ENCODE data around the gene TPGS2.
"Not testable (repeated sequence)": the region's sequence is repeated elsewhere in the genome, so short reads cannot be mapped to it uniquely, and the experiment has no call there.

The TPGS2 gene

GRCh38 chr18:36828630-36829361 lies at the start of gene TPGS2, which contains the start of gene KIAA1328:
Gene TPGS2, minus strand, starts transcription at chr18:36829002. Its CDS starts 235 bp downstream, at chr18:36828767.
Gene KIAA1328, plus strand, starts transcription at chr18:36829127. Its CDS starts 12 bp downstream, at chr18:36829139.
- peak; percentile 74 for DNase-seq (ENCODE audit: low spot score)

GRCh38 chr18:36873826-36874225 lies 45.0 kb upstream of the TPGS2 start:
- not testable (repeated sequence) for DNase-seq (ENCODE audit: low spot score)

- no peak for DNase-seq (ENCODE audit: low spot score)
Observed at GRCh38 chr18:36872329-36872728, 43.5 kb upstream of the TPGS2 start.

GRCh38 chr18:36871801-36872200 lies 43.0 kb upstream of the TPGS2 start:
- DNase-seq (ENCODE audit: low spot score): no peak

- DNase-seq (ENCODE audit: low spot score): peak; percentile 11
Observed at GRCh38 chr18:36867056-36867455, 38.3 kb upstream of the TPGS2 start.

GRCh38 chr18:36862182-36862581 lies 33.4 kb upstream of the TPGS2 start:
- no peak for DNase-seq (ENCODE audit: low spot score)

- no peak for DNase-seq (ENCODE audit: low spot score)
Observed at GRCh38 chr18:36856815-36857214, 28.0 kb upstream of the TPGS2 start.

GRCh38 chr18:36851202-36851590 lies 22.4 kb upstream of the TPGS2 start:
- no peak for DNase-seq (ENCODE audit: low spot score)

GRCh38 chr18:36850527-36851201 lies 21.9 kb upstream of the TPGS2 start:
- no peak for DNase-seq (ENCODE audit: low spot score)

GRCh38 chr18:36849288-36850006 lies 20.6 kb upstream of the TPGS2 start:
- no peak for DNase-seq (ENCODE audit: low spot score)

GRCh38 chr18:36848609-36849008 lies 19.8 kb upstream of the TPGS2 start:
- DNase-seq (ENCODE audit: low spot score): no peak

GRCh38 chr18:36843784-36844183 lies 15.0 kb upstream of the TPGS2 start:
- DNase-seq (ENCODE audit: low spot score): no peak

- no peak for DNase-seq (ENCODE audit: low spot score)
Observed at GRCh38 chr18:36843199-36843598, 14.4 kb upstream of the TPGS2 start.

- DNase-seq (ENCODE audit: low spot score): no peak
Observed at GRCh38 chr18:36839835-36840234, 11.0 kb upstream of the TPGS2 start.

- no peak for DNase-seq (ENCODE audit: low spot score)
Observed at GRCh38 chr18:36835927-36836326, 7.1 kb upstream of the TPGS2 start.

- DNase-seq (ENCODE audit: low spot score): no peak
Observed at GRCh38 chr18:36833120-36833519, 4.3 kb upstream of the TPGS2 start.

- no peak for DNase-seq (ENCODE audit: low spot score)
Observed at GRCh38 chr18:36831139-36831538, 2.3 kb upstream of the TPGS2 start.

- no peak for DNase-seq (ENCODE audit: low spot score)
Observed at GRCh38 chr18:36830158-36830495, 1.3 kb upstream of the TPGS2 start.

GRCh38 chr18:36829362-36830157 lies 758 bp upstream of the TPGS2 start:
- no peak for DNase-seq (ENCODE audit: low spot score)

- peak; percentile 10 for DNase-seq (ENCODE audit: low spot score)
Observed at GRCh38 chr18:36828157-36828629, 609 bp downstream of the TPGS2 start.

- DNase-seq (ENCODE audit: low spot score): no peak
Observed at GRCh38 chr18:36826556-36826955, 2.2 kb downstream of the TPGS2 start.

GRCh38 chr18:36825526-36825925 lies 3.3 kb downstream of the TPGS2 start:
- no peak for DNase-seq (ENCODE audit: low spot score)
